Ishikawa (cell line): ENCODE data around the gene UGDH.

Source experiments
- CEBPB ChIP-seq: IDR thresholded peaks from 2 replicates; pipeline ENCODE4 v1.6.1; 2012
- CREB1 ChIP-seq: IDR thresholded peaks from 2 replicates; pipeline ENCODE4 v1.6.1; 2012; ENCODE audit warnings: low read depth
- EGR1 ChIP-seq: IDR thresholded peaks from 2 replicates; pipeline ENCODE4 v1.6.1; 2012
- EP300 ChIP-seq: IDR thresholded peaks from 2 replicates; pipeline ENCODE4 v1.6.1; 2012; ENCODE audit warnings: borderline replicate concordance
- FOXM1 ChIP-seq: IDR thresholded peaks from 2 replicates; pipeline ENCODE4 v1.6.1; 2012; ENCODE audit warnings: low read depth, borderline replicate concordance
- NFIC ChIP-seq: IDR thresholded peaks from 2 replicates; pipeline ENCODE4 v1.6.1; 2012
- RAD21 ChIP-seq: IDR thresholded peaks from 2 replicates; pipeline ENCODE4 v1.6.1; 2012; ENCODE audit warnings: low read depth
- TAF1 ChIP-seq: IDR thresholded peaks from 2 replicates; pipeline ENCODE4 v1.6.1; 2012; ENCODE audit warnings: low read depth, mild to moderate bottlenecking
- TCF12 ChIP-seq: IDR thresholded peaks from 2 replicates; pipeline ENCODE4 v1.6.1; 2012; ENCODE audit warnings: low read depth
- TEAD4 ChIP-seq: IDR thresholded peaks from 2 replicates; pipeline ENCODE4 v1.6.1; 2012
- YY1 ChIP-seq: IDR thresholded peaks from 2 replicates; pipeline ENCODE4 v1.6.1; 2012; ENCODE audit warnings: low read depth
- ZBTB7A ChIP-seq: IDR thresholded peaks from 2 replicates; pipeline ENCODE4 v1.6.1; 2012; ENCODE audit warnings: low read depth
- TF ChIP-seq, protein P1 (sequence below): IDR thresholded peaks from 2 replicates; pipeline ENCODE4 v1.6.1; 2012
- TF ChIP-seq, protein P2 (sequence below): IDR thresholded peaks from 2 replicates; pipeline ENCODE4 v1.6.1; 2012
- TF ChIP-seq, protein P3 (sequence below): IDR thresholded peaks from 2 replicates; pipeline ENCODE4 v1.6.1; 2012; ENCODE audit warnings: low read depth, mild to moderate bottlenecking

Gene UGDH

DNA sequence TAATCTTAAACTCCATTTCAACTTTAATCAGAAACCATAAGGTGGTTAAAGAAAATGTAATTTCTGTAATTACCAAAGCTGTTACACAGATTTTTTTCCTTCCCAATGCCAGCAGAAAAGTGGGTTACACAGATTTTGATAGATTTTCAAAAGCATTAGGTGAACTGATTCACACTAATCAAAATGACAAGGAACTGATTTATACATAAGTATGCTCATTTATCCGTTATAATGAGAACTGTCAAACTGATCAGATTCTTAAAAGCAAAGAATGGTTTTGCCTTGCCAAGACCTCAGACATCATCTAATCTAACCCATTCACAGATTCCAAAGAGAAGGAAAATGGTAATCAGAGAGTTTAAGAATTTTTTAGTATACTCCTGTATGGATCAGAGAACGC lies 5.2 kb downstream of the UGDH start:
- TF ChIP-seq EP300 (no peak), RAD21 (no peak), FOXM1 (no peak), CEBPB (no peak)
- TF ChIP-seq, protein P1, sequence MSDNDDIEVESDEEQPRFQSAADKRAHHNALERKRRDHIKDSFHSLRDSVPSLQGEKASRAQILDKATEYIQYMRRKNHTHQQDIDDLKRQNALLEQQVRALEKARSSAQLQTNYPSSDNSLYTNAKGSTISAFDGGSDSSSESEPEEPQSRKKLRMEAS = no peak
- TF ChIP-seq, protein P2, sequence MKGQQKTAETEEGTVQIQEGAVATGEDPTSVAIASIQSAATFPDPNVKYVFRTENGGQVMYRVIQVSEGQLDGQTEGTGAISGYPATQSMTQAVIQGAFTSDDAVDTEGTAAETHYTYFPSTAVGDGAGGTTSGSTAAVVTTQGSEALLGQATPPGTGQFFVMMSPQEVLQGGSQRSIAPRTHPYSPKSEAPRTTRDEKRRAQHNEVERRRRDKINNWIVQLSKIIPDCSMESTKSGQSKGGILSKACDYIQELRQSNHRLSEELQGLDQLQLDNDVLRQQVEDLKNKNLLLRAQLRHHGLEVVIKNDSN = no peak

DNA sequence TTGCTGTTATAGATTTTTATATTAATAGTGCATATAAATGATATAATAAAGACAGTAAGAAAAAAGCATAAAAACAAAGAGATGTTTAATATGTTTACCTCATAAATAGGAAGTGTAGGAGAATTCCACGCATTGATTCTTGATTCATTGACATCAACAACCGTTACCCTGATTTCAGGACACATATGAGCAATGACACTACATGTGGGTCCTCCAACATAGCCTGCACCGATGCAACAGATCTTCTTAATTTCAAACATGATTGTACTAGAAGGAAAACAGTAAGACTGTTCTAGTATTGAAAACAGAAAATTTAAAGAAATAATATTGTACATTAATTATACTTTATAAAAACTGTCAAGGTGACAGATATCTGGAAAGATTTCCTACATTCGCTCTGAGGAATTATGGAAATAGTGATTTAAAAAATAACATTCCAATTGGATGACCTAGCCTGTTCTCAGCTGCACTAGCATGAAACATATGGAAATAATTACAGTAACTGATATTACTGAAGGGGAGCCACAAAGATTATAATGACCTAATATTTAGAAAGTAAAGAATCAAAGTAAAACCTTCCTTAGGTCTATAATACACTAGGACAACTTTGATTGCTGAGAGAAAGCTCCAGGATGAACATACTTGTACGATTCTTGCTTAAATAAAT lies 5.9 kb downstream of the UGDH start:
- TF ChIP-seq YY1 (no peak), NFIC (no peak), CEBPB (no peak), TCF12 (no peak), RAD21 (no peak), EGR1 (no peak), EP300 (no peak), FOXM1 (no peak), CREB1 (no peak), TEAD4 (no peak), ZBTB7A (no peak), TAF1 (no peak)
- TF ChIP-seq, protein P3, sequence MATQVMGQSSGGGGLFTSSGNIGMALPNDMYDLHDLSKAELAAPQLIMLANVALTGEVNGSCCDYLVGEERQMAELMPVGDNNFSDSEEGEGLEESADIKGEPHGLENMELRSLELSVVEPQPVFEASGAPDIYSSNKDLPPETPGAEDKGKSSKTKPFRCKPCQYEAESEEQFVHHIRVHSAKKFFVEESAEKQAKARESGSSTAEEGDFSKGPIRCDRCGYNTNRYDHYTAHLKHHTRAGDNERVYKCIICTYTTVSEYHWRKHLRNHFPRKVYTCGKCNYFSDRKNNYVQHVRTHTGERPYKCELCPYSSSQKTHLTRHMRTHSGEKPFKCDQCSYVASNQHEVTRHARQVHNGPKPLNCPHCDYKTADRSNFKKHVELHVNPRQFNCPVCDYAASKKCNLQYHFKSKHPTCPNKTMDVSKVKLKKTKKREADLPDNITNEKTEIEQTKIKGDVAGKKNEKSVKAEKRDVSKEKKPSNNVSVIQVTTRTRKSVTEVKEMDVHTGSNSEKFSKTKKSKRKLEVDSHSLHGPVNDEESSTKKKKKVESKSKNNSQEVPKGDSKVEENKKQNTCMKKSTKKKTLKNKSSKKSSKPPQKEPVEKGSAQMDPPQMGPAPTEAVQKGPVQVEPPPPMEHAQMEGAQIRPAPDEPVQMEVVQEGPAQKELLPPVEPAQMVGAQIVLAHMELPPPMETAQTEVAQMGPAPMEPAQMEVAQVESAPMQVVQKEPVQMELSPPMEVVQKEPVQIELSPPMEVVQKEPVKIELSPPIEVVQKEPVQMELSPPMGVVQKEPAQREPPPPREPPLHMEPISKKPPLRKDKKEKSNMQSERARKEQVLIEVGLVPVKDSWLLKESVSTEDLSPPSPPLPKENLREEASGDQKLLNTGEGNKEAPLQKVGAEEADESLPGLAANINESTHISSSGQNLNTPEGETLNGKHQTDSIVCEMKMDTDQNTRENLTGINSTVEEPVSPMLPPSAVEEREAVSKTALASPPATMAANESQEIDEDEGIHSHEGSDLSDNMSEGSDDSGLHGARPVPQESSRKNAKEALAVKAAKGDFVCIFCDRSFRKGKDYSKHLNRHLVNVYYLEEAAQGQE = no peak
- TF ChIP-seq, protein P1 = no peak
- TF ChIP-seq, protein P2 = no peak

DNA sequence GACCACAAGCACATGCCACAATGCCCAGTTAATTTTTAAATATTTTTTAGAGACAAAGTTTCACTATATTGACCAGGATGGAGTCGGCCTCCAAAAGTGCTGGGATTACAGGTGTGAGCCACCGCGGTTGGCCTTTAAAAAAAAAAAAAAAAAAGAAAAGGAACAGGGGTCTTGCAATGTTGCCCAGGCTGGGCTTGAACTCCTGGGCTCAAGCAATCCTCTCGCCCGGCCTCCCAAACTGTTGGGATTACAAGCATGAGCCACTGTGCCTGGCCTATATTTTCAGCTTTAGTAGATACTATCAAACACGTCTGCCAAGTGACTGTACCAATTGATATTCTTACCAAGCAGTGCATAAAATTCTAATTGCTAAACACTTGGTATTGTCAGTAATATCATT lies 8.8 kb downstream of the UGDH start:
- no peak for TF ChIP-seq FOXM1
- TF ChIP-seq, protein P1 = no peak
- no peak for TF ChIP-seq TAF1
- TF ChIP-seq, protein P3 = no peak
- no peak for TF ChIP-seq YY1
- no peak for TF ChIP-seq TEAD4
- TF ChIP-seq TCF12 = no peak
- no peak for TF ChIP-seq CEBPB
- TF ChIP-seq, protein P2 = no peak
- no peak for TF ChIP-seq ZBTB7A
- no peak for TF ChIP-seq EGR1
- no peak for TF ChIP-seq RAD21
- TF ChIP-seq CREB1 = no peak
- no peak for TF ChIP-seq NFIC
- no peak for TF ChIP-seq EP300

DNA sequence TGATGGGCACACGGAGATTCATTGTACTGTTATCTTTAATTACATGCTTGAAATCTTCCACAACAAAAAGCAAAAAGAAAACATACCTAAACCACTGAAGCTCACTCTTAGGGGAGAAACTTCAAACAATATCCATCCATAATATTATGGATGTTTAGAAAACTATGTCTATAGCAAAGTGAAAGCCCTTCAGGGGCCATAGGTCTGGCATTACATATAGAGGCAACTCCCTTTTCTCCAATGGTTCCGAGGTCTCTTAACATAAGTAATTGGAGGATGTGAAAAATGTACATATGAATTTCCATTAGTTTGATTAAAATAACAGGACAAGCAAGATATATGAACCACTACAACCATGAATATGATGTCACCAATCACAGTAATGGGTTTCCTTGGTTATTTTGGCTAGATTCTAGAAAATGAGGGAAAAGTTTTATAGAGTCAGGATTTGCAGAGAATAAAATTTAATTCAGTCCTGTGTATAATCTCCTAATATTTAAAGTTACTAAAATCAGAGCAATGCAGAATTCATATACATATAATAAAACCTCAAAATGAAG lies 10.8 kb downstream of the UGDH start:
- TF ChIP-seq CEBPB = no peak
- TF ChIP-seq, protein P1 = no peak
- no peak for TF ChIP-seq EGR1
- TF ChIP-seq, protein P2 = no peak
- no peak for TF ChIP-seq YY1
- no peak for TF ChIP-seq ZBTB7A
- no peak for TF ChIP-seq TAF1
- no peak for TF ChIP-seq TCF12
- TF ChIP-seq CREB1 = no peak
- no peak for TF ChIP-seq TEAD4
- no peak for TF ChIP-seq FOXM1
- TF ChIP-seq RAD21 = no peak
- no peak for TF ChIP-seq NFIC
- TF ChIP-seq, protein P3 = no peak
- no peak for TF ChIP-seq EP300
